GM19395 (cell line): Measurements from ENCODE around the gene SHLD1.
A peak's percentile ranks its signal among the peaks of the same experiment; 100 is the strongest.
"Not testable (repeated sequence)": the region's sequence is repeated elsewhere in the genome, so short reads cannot be mapped to it uniquely, and the experiment has no call there.

ENCODE experiments used
- ATAC-seq: cut with Tn5 transposase; IDR thresholded peaks from one replicate; pipeline ENCODE4 v1.9.1; 2021; ENCODE audit warnings: mild to moderate bottlenecking, moderate library complexity; ENCODE audit not compliant: unreplicated experiment

The SHLD1 gene

DNA sequence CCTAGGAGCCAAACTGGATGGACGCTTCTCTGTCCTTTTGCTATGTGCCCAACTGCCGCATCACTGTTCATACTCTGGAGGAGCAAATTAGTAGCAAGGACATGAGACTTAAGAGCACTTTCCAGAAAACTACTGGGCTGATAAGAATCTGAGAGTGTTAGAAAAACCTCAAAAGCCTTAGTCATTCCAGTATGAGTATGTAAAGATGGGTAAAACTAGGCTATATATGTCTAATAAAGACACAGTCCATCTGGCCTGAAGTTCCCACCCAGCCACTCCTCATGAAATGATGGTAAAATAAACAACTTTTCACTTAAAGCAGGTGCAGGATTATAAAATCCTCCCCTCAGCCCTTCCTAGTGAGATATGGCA is 30.6 kb downstream of the SHLD1 start:
- peak; percentile 53 for ATAC-seq

DNA sequence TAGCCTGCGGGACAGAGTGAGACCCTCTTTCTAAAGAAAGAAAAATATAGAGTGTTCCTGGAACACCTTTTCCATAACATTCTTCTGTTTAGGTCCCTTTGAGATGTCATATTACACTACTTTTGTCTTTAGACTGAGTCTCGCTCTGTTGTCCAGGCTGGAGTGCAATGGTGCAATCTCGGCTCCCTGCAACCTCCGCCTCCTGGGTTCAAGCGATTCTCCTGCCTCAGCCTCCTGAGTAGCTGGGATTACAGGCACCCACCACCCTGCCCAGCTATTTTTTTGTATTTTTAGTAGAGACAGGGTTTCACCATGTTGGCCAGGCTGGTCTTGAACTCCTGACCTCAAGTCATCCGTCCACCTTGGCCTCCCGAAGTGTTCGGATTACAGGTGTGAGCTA is 31.2 kb downstream of the SHLD1 start:
- not testable (repeated sequence) for ATAC-seq

DNA sequence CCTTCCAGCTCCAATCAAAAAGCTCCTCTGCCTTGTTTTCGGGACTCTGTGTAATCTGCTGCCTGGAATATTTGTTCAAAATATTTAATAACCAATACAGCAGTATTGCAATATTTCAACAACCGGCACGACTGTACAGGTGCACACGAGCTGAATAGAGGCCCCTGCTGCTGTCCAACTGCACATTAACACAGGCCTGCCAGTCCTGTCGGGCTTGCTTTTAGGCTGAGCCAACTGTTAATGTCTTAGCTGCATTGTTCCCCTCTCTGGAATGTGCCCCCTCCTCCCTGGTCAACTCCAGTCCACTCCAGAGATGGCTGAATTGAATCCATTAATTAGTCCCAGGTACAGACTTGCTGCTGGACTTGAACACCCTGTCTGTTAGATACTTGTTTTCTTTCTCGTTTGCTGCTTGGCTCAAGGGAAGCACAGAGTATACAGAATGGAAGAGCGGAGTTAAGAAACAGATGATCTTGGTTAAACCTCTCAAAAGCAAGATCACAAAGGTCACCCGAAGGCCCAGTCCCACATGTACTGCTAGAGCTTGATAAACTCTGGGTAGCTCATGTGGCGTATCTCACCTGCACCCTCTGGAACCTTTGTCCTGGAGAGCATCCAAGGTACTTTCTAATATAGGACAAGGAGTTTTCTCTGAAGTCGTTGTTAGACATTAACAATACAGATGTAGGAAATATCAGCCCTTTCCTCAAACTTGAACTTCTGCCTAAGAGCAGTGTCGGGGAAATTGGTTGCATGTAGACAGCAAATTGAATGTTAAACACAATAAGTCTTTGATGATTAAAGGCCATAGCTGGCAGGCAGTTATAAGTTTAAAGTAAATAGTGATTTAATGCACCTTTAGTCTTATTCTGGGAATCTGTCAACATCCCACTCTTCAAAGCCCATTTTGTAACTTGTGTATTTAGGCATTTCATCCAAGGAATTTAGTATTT is 31.9 kb downstream of the SHLD1 start:
- no peak for ATAC-seq

DNA sequence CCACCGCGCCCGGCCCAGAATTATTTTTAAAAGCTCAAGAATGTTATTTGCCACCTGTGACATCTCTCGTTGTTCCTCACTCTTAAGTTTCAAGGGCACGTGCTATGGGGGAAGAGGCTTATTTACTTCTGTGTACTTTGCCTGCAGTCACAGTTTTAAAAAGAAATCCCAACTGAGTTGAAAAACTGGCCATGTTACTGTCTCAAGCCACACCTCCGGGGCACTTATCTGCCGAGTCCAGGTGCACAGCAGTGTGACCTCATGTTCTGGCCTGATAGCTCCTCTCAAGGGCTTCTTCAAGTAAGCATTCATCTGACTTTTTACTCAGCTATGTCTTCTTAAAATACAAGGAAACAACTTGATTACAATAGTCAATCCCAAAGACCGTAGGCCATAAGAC is 34.5 kb downstream of the SHLD1 start:
- no peak for ATAC-seq

DNA sequence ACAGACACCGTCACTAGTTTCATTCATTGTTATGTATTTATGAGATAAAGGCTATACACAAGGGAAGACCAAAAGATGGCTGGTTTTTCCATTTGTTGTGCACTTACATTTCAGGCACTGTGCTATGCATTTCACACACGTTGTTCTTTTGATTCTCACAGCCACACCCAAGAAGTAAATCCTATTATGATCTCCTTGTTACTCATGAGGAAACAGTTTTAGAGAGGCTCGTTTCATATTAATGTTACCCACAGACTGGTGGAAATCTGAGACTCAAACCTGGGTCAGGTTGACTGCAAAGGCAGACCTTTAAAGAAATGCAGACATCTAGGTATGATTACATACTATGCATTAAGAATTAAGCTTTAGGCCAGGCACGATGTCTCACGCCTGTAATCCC is 34.9 kb downstream of the SHLD1 start:
- no peak for ATAC-seq

DNA sequence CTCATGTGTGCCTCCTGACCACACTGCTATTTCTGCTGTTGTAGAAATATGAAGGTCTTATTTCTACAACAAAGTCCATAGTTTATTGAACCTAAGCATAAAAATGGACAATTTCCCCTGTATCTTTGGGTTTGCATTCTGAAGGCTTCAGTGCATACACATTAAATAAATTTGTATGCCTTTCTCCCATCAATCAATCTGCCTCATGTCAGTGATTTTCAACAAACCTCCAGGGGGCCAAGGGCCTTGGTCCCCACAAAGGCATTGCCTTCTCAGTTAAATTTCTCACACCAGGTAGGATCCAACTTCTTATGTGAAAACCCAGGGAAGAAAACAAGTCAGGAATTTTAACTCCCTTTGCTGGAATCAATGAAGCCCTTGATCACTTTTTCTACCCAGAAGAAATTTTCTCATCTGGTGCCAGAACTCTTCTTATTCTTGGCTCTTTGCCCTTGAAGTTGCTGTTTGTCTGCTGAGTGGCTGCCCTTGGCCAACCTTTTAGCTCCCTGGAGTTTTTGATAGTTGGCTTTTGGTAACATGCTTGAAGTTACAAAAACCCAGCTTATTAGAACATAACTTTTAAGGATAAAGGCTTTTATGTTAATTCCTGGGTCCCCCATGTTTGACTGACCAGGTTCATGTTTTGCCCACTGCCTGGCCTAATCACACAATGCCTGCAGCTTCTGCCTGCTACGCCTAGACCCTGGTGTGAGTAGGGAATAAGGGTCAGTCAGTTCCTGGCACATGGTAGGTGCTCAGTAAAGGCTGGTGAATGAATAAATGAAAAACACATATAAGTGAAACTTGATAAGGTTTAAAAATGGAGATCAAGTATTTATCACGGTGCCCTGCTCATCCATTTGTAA is 37.0 kb downstream of the SHLD1 start:
- no peak for ATAC-seq

DNA sequence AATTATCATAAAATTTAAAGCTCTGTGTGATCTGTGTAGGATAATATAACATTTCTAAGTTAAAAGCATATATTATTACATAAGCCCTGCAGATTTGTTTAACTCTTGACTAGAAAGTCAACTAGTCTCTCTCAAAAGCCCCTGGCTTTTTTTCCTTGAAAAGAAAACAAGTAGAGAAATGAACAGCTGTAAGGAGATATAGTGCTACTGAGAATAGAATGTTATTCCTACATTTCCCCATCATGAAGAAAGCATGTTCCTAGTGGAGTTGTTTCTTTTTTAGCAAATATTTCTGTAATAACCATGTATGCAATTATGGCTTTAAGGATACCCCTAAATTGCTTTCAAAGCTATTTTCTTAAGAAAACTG is 37.6 kb downstream of the SHLD1 start:
- no peak for ATAC-seq

DNA sequence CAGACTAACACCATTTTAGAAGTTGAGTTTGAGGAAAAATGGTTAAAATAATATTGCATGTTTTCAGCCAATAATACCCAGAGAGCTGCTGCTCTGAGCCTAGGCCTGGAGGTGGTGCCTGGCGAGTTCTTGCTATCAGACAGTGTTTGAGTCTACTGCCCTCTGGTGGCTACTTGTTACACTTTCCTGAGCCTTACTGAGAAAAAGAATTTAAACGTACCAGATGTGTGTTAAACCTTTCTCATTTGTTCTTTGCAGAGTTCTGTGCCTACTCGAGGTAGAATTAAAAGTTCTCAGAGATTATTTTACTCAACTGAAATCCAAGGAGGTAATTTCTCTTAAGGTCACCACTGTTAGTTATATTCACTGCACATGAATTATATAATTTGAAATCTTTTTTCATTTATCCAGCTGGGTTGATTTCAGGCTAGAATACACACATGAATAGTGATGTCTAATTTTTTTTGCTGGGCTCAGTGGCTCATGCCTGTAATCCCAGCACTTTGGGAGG is 38.2 kb downstream of the SHLD1 start:
- ATAC-seq, result peak; percentile 86

DNA sequence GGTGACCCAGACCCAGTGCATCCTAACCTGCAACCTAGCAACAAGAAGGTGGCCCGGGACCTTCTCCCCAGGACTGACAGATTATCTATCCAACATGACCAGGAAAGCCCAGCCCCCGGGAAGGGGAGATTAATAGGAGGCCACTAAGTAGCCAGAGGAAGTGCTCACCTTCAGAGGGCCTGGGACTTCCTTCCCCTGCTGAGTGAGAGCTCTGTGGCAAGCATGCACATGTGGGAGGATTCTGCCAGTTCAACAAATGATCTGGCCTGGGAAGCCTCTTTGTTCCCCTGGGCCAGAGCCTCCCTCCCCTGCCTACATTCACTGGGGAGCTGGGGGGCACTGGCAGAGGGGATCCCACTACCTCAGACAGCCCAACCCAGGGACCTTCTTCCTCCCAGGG is 39.6 kb downstream of the SHLD1 start:
- no peak for ATAC-seq

DNA sequence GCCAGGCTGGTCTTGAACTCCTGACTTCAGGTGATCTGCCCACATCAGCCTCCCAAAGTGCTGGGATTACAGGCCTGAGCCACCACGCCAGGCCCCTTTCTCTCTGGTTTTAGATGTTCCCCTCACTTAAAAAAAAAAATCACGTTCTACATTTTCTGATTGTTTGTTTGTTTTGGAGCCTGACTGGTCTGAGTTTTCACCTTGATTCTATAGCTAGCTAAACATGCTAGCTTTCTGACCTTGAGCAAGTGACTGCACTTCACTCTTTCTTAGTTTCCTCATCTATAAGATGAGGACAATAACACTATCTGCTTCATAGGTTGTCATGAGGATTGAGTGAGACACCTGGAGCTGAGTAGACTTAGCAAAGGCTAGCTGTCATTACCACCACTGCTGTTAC is 43.7 kb downstream of the SHLD1 start:
- ATAC-seq, result no peak

DNA sequence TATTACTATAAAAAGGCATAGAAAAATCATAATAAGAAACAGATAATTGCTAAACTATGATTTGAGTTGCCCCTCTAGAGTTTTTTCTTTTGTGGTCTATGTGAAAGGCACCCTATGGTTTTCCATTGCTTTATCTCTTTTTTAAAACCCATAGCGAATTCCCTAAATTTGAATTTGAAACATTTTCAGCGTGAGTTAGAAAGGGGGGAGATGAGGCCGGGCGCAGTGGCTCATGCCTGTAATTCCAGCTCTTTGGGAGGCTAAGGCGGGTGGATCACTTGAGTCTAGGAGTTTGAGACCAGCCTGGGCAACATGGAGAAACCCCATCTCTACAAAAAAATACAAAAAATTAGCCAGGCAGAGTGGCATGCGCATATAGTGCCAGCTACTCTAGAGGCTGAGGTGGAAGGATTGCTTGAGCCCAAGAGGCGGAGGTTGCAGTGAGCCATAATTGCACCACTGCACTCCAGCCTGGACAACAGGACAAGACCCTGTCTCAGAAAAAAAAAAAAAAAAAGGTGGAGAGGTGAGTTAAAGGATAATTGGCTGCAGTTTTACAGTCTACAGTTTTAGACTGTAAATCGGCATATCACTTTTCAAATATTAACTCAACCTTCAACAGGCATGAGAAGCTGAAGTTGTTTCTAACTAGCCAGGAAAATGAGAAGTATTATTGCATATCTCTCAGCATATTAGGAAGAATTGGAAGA is 46.3 kb downstream of the SHLD1 start:
- ATAC-seq, result no peak

DNA sequence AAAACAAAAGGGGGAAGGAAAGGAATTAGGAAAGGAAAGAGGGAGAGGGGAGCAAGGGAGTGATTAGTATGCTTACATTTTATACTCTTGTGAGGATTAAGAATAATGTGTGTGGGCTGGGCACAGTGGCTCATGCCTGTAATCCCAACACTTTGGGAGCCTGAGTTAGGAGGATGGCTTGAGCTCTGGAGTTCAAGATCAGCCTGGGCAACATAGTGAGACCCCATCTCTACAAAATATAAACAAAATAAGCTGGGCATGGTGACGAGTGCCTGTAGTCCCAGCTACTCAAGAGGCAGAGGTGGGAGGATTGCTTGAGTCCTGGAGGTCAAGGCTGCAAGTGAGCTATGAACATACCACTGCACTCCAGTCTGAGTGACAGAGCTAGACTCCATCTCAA is 47.0 kb downstream of the SHLD1 start:
- no peak for ATAC-seq

DNA sequence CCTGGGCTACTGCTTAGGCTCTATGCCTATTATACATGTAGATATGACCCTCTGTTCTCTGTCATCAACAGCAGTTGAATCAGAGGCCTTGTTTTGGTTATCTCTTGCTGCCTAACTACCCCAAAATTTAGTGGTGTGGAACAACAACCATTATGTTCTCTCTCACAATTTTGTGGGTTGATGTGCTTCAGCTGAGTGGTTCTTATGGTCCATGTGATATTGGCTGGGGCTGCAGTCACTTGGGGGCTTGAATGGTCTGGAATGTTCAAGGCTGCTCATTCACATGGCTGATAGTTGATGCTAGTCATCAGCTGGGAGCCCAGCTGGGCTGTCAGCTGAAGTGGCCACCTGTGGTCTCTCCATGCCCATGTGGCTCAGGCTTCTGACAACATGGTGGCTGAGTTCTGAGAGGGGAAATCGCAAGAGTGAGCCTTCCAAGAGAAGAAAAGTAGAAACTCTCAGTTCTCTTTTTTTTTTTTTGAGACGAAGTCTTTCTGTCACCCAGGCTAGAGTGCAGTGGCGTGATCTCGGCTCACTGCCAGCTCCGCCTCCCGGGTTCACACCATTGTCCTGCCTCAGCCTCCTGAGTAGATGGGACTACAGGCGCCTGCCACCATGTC is 47.8 kb downstream of the SHLD1 start:
- ATAC-seq, result peak; percentile 97

DNA sequence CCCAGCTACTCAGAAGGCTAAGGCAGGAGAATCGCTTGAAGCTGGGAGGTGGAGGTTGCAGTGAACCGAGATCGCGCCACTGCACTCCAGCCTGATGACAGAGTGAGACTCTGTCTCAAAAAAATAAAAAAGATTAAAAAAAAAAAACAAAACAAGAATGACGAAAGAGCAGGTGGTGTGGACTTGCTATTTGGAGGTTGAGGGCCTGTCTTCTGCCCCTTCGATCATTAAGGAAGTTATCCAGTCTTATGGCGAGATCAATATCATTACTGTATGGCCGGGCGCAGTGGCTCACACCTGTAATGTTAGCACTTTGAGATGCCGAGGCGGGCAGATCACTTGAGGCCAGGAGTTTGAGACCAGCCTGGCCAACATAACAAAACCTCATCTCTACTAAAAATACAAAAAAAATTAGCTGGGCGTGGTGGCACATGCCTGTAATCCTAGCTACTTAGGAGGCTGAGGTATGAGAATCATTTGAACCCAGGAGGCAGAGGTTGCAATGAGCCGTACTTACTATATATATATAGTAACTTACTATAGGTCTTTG is 53.6 kb downstream of the SHLD1 start:
- not testable (repeated sequence) for ATAC-seq

DNA sequence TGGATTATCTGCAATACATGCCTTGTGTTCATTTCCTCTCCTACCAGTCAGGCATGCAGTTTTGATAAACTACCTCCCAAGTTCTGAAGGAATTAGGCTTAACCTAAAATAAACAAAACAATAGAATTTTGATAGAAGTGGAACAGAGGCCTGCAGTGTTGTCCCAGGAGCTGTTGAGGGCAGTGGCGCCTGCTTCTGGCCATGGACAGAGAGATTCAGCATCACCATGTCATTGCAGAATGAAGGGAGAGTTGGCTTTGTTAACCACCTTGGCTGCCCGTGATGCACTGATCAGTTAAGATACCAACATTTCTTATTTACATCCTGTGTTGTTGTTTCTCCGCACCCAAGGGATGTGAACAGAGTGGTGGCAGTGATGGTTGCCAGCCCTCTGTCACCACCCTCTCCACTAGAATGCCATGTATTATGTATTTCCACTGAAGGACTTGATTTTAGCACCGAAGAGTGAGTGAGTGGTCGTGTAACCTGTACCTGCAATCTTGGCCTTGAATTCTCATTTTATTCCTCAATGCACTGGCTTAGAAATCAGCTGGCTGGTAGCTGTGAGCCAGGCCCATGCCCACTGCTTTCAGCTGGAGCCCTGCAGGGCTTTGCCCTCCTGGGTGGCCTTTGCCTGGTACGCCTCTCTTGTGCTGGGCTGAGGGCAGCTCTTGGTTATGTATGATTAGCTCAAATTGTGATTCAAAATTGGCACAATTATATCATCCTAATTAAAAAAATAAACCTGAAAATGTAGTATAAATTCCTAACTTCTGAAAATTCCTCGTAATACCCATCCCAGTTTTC is 56.5 kb downstream of the SHLD1 start:
- ATAC-seq, result no peak

DNA sequence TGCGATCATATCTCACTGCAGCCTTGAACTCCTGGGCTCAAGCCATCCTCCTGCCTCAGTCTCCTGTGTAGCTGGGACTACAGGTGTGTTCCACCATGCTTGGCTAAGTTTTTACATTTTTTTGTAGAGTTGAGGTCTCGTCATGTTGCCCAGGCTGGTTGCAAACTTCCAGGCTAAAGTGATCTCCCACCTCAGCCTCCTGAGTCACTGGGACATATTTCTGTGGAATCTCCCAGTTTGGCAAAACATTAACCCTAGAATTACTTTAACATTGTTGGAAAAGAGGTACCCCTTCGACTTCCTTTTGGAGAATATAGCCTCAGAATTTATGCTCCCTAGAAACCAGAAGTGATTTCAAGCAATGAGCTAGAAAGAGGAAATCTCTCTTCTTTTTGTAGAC is 57.2 kb downstream of the SHLD1 start:
- ATAC-seq, result no peak

DNA sequence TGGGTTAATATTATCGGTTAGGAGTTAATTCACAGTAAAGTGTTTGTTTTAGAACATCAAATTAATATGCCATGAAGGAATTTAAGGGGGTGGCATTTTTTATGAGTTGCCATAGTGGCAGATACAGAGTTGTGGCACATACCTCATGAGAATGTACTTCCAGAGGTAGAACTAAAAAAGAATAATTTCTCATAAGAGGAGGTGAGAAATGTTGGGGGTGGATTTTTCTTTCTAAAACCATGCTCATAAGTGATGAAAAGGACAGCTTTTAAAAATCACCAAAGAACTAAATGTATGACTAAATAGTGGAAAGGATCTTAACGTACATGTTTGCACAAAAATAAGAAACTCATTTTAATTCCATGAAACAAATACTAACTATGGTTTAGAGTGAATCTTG is 58.7 kb downstream of the SHLD1 start:
- ATAC-seq, result no peak

DNA sequence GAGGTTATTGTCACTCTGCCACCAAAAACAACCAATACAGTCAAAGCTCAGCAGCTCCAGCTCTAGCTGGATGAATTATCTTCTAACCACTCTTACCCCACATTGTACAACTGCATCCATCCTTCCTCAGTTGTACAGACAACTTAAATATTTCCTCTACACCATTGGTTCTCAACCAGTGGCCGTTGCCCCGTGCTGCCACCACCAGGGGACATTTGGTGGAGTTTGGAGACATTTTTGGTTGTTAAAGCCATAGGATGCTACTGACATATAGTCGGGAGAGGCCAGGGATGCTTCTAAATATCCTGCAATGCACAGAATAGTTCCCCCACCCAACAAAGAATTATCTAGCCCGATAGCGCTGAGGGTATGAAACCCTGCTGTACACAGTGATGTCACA is 59.3 kb downstream of the SHLD1 start:
- ATAC-seq, result no peak

DNA sequence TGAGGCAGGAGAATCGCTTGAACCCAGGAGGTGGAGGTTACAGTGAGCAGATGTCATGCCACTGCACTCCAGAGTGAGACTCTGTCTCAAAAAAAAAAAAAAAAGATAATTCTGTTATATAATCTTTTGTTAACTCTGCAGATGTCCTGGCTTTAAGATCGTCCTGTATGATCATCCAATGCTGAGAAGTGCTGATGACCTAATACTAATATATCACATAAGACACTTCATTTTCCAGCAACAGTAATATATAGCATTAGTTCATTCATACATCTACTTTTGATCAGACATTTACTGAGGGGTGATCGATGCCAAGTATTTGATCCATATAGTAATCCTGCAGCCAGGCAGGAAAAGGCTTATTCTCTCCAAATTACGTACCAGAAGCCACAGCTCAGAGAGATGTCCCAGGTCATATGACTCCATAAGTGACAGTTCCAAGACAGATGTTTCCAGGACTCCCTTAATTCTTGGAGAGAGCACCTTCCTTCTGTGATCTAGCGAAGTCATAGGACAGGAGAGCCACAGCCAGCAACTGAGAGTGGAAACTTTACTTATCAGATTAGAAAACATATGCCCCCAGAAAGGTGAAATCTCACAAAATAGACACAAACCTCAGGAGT is 60.7 kb downstream of the SHLD1 start:
- no peak for ATAC-seq
